ENCODE results near the gene PLCXD1. TPM values are rescaled to one million over a fixed set of nuclear protein-coding genes. Genes with fewer than 3 reads are reported as not detected.

Gene PLCXD1
- total and polyA plus RNA-seq, 2 experiments from 2014 or later, result 48.7 to 112 TPM

DNA sequence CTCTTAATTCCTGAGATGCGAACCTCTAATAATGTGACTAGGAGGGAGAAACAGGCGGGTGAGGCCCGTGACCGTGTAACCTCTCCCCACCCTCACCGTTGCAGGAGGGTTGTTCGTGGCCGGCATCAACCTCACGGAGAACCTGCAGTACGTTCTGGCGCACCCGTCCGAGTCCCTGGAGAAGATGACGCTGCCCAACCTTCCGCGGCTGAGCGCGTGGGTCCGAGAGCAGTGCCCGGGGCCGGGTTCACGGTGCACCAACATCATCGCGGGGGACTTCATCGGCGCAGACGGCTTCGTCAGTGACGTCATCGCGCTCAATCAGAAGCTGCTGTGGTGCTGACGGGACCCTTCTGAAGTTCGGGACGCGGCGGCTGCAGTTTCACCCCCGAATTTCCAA lies 17.8 kb downstream of the PLCXD1 start:
- Mint-ChIP-seq H3K36me3 (ENCODE audit: low read depth) (peaks cover 79% of the 10 kb centered on the region), H3K27me3 (ENCODE audit: insufficient read depth, low read depth, poor library complexity) (peaks cover 9% of the 10 kb centered on the region), H3K27ac (no peak overlapping the region), H3K4me3 (no peak overlapping the region), H3K9me3 (no peaks in the 10 kb centered on the region; the same call in 2 of the 3 replicates), H3K4me1 (no peaks in the 10 kb centered on the region)
- ATAC-seq (no peak), DNase-seq (ENCODE audit: low spot score) (no peak)
- Histone ChIP-seq H3K79me2 (replicated peaks; ENCODE audit: insufficient read depth) (no peaks in the 10 kb centered on the region; the same call in 1 of the 2 replicates), H3F3A (replicated peaks; ENCODE audit: low read depth) (peaks cover 40% of the 10 kb centered on the region), H3K27me3 (ENCODE audit: insufficient read depth) (no peaks in the 10 kb centered on the region), H3K4me1 (ENCODE audit: insufficient read depth) (no peaks in the 10 kb centered on the region), H3K9me2 (ENCODE audit: insufficient read depth) (no peaks in the 10 kb centered on the region), H3K36me3 (ENCODE audit: insufficient read depth) (peaks cover 64% of the 10 kb centered on the region), H3K4me2 (no peak overlapping the region), H3K27ac (ENCODE audit: low read depth) (no peak overlapping the region), H2AFZ (no peak overlapping the region), H3K4me3 (no peak overlapping the region), H4K20me1 (replicated peaks; ENCODE audit: insufficient read depth) (peaks cover 20% of the 10 kb centered on the region)
- no peak for TF ChIP-seq ZNF331 (CRISPR knock-in tag; IDR thresholded peaks at IDR 0.05; ENCODE audit: low read depth)
- TF ChIP-seq CREB1 (CRISPR knock-in tag; IDR thresholded peaks at IDR 0.05; ENCODE audit: low read depth), result no peak
- no peak for TF ChIP-seq POLR2AphosphoS5 (IDR thresholded peaks at IDR 0.05; ENCODE audit: low read depth)
- TF ChIP-seq, protein P1, sequence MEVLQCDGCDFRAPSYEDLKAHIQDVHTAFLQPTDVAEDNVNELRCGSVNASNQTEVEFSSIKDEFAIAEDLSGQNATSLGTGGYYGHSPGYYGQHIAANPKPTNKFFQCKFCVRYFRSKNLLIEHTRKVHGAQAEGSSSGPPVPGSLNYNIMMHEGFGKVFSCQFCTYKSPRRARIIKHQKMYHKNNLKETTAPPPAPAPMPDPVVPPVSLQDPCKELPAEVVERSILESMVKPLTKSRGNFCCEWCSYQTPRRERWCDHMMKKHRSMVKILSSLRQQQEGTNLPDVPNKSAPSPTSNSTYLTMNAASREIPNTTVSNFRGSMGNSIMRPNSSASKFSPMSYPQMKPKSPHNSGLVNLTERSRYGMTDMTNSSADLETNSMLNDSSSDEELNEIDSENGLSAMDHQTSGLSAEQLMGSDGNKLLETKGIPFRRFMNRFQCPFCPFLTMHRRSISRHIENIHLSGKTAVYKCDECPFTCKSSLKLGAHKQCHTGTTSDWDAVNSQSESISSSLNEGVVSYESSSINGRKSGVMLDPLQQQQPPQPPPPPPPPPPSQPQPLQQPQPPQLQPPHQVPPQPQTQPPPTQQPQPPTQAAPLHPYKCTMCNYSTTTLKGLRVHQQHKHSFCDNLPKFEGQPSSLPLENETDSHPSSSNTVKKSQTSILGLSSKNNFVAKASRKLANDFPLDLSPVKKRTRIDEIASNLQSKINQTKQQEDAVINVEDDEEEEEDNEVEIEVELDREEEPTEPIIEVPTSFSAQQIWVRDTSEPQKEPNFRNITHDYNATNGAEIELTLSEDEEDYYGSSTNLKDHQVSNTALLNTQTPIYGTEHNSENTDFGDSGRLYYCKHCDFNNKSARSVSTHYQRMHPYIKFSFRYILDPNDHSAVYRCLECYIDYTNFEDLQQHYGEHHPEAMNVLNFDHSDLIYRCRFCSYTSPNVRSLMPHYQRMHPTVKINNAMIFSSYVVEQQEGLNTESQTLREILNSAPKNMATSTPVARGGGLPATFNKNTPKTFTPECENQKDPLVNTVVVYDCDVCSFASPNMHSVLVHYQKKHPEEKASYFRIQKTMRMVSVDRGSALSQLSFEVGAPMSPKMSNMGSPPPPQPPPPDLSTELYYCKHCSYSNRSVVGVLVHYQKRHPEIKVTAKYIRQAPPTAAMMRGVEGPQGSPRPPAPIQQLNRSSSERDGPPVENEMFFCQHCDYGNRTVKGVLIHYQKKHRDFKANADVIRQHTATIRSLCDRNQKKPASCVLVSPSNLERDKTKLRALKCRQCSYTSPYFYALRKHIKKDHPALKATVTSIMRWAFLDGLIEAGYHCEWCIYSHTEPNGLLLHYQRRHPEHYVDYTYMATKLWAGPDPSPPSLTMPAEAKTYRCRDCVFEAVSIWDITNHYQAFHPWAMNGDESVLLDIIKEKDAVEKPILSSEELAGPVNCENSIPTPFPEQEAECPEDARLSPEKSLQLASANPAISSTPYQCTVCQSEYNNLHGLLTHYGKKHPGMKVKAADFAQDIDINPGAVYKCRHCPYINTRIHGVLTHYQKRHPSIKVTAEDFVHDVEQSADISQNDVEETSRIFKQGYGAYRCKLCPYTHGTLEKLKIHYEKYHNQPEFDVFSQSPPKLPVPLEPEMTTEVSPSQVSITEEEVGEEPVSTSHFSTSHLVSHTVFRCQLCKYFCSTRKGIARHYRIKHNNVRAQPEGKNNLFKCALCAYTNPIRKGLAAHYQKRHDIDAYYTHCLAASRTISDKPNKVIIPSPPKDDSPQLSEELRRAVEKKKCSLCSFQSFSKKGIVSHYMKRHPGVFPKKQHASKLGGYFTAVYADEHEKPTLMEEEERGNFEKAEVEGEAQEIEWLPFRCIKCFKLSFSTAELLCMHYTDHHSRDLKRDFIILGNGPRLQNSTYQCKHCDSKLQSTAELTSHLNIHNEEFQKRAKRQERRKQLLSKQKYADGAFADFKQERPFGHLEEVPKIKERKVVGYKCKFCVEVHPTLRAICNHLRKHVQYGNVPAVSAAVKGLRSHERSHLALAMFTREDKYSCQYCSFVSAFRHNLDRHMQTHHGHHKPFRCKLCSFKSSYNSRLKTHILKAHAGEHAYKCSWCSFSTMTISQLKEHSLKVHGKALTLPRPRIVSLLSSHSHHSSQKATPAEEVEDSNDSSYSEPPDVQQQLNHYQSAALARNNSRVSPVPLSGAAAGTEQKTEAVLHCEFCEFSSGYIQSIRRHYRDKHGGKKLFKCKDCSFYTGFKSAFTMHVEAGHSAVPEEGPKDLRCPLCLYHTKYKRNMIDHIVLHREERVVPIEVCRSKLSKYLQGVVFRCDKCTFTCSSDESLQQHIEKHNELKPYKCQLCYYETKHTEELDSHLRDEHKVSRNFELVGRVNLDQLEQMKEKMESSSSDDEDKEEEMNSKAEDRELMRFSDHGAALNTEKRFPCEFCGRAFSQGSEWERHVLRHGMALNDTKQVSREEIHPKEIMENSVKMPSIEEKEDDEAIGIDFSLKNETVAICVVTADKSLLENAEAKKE (CRISPR knock-in tag; IDR thresholded peaks at IDR 0.05), result no peak
- no peak for TF ChIP-seq EZH2 (IDR thresholded peaks at IDR 0.05; ENCODE audit: low read depth, unreplicated experiment)
- TF ChIP-seq, protein P2, sequence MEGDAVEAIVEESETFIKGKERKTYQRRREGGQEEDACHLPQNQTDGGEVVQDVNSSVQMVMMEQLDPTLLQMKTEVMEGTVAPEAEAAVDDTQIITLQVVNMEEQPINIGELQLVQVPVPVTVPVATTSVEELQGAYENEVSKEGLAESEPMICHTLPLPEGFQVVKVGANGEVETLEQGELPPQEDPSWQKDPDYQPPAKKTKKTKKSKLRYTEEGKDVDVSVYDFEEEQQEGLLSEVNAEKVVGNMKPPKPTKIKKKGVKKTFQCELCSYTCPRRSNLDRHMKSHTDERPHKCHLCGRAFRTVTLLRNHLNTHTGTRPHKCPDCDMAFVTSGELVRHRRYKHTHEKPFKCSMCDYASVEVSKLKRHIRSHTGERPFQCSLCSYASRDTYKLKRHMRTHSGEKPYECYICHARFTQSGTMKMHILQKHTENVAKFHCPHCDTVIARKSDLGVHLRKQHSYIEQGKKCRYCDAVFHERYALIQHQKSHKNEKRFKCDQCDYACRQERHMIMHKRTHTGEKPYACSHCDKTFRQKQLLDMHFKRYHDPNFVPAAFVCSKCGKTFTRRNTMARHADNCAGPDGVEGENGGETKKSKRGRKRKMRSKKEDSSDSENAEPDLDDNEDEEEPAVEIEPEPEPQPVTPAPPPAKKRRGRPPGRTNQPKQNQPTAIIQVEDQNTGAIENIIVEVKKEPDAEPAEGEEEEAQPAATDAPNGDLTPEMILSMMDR (conservative IDR thresholded peaks at IDR 0.05; ENCODE audit: low read depth in 2 of 2), result no peak
- TF ChIP-seq REST (IDR thresholded peaks at IDR 0.05; ENCODE audit: unreplicated experiment), result no peak
- no peak for TF ChIP-seq NANOG (IDR thresholded peaks at IDR 0.05; ENCODE audit: borderline replicate concordance)
